Heart right ventricle (tissue), 16 donors: ENCODE results near the gene SEC14L2. TPM values are rescaled to one million over a fixed set of nuclear protein-coding genes. Genes with fewer than 3 reads are reported as not detected.

Experiments used
- ATAC-seq, 8 donors: fragments of 200-7000 bp; cut with Tn5 transposase; one replicate each; pipeline ENCODE4 v1.9.1; 2020; ENCODE audit warnings: mild to moderate bottlenecking in 8 of 8, moderate library complexity in 8 of 8, moderate number of reproducible peaks in 1 of 8
- DNase-seq, 2 donors: peaks; one replicate each; pipeline ENCODE4 v3.0.0-alpha.2; 2020
- H3K27ac ChIP-seq, 10 donors: fragments of 200-600 bp; sonication (generic) in 2 of 10; one replicate each; pipeline versions ENCODE4 v1.5.0 to v1.8.0; 2020 to 2022; ENCODE audit warnings: mild to moderate bottlenecking in 3 of 10
- H3K27me3 ChIP-seq, 7 donors: fragments of 200-600 bp; one replicate each; pipeline ENCODE4 v1.8.0; 2021 to 2022; ENCODE audit warnings: mild to moderate bottlenecking in 2 of 7
- H3K36me3 ChIP-seq, 9 donors: fragments of 200-600 bp; sonication (generic) in 1 of 9; one replicate each; pipeline versions ENCODE4 v1.5.0 to v1.8.0; 2020 to 2022; ENCODE audit warnings: mild to moderate bottlenecking in 2 of 9
- H3K4me1 ChIP-seq, 9 donors: fragments of 200-600 bp; sonication (generic) in 1 of 9; one replicate each; pipeline versions ENCODE4 v1.5.0 to v1.8.0; 2020 to 2022; ENCODE audit warnings: mild to moderate bottlenecking in 4 of 9
- H3K4me3 ChIP-seq, 10 donors: fragments of 200-600 bp; sonication (generic) in 2 of 10; one replicate each; pipeline versions ENCODE4 v1.5.0 to v1.8.0; 2020 to 2022; ENCODE audit warnings: mild to moderate bottlenecking in 7 of 10, moderate library complexity in 2 of 10
- H3K9me3 ChIP-seq, 11 donors: fragments of 200-600 bp in 10 of 11; sonication (generic) in 2 of 11; one replicate each; pipeline versions ENCODE4 v1.5.0 to v1.8.0; 2013 to 2022; ENCODE audit warnings: mild to moderate bottlenecking in 2 of 11, control low read depth in 1 of 11, moderate library complexity in 1 of 11
- CTCF ChIP-seq, 9 donors: fragments of 200-600 bp; sonication (generic) in 2 of 9; IDR thresholded peaks; one replicate each; pipeline versions ENCODE4 v1.5.0 to v1.8.0; 2021 to 2022; ENCODE audit warnings: antibody characterized with exemption in 9 of 9, mild to moderate bottlenecking in 5 of 9, moderate library complexity in 1 of 9
- WGBS, 2 donors: extraction: QIAGEN DNeasy Blood & Tissue Kit; methylation state at CpG; one replicate each; pipeline ENCODE4 v1.1.7; 2013; ENCODE audit warnings: inconsistent platforms in 1 of 2; 5-methylcytosine and 5-hydroxymethylcytosine counted together
- intact Hi-C, 10 donors: fragments of 100-400 bp; cut with DNase I; formaldehyde crosslinking; loops; one replicate each; pipeline versions ENCODE4 v1.11.1 to v1.14.2; 2022
- polyA plus RNA-seq, 2 donors: library from polyadenylated mRNA; stranded (reverse); fragments of 200-250 nt; gene quantifications; one replicate each; pipeline ENCODE4 v1.2.3, GENCODE V29; 2013
- total RNA-seq, 10 donors: library from RNA; stranded (reverse); fragmentation: NEBNext Ultra II Directional in 3 of 10; extraction: Animal tissue kit (Norgen Biotek cat#: 25700) in 3 of 10; gene quantifications; one replicate each; pipeline versions ENCODE4 v1.2.1 to v1.2.4, GENCODE V29; 2021 to 2023
- donor health status: Arrhythmogenic right ventricular cardiomyopathy.
- donor health status: ischemic (EF 13 %, LVEDD 7.1; RV severe dilation, severe dysfunction).
- donor health status: healthy with polysubstance abuse.
- donor health status: DM: no; HTN: yes; CAD: no.
- donor health status: DM: no; HTN: no; CAD: no.
- donor health status: ischemic (EF 25% LVEDD 6.9; RV normal size, moderate dysfunction).
- donor health status: ischemic (EF 25% LVEDD 5.7; RV mildly dilated, moderate dysfunction).
- donor health status: healthy.
- donor health status: DM: yes; HTN: yes; CAD: no.
- donor health status: Ischemic cardiomyopathy.
- donor health status: ischemic (EF 35%, LVEDD 5.7; RV mildly dilated, moderate dysfunction).
- donor health status: nonischemic (EF 11% LVEDD 7.7; RV severe dilation, severe dysfunction).
- donor health status: DM: yes; HTN: yes; CAD: no.
- donor health status: PGD.
- donor health status: ischemic (EF 29% LVEDD 5.4; RV normal size, mild dysfunction).
- donor health status: nonischemic (EF 23%, LVEDD 6.1; RV moderate dilation, normal function).

The SEC14L2 gene
- total and polyA plus RNA-seq, 12 donors: 0.21 to 7.6 (median 0.87) TPM

GRCh38 chr22:30422481-30423300 is 25.9 kb downstream of the SEC14L2 start:
- no peak for TF ChIP-seq CTCF (IDR thresholded peaks at IDR 0.05)
- H3K36me3 ChIP-seq: peaks cover 0 to 46% (median 10%) of the 10 kb centered on the region in 9 donors
- 35 to 38% methylated on average over 18 of the region's 18 CpGs for WGBS, 2 donors
- peaks cover 7 to 67% (median 41%) of the 10 kb centered on the region in 9 donors for H3K4me1 ChIP-seq
- peak in 6 of 8 donors; percentile 4 to 61 (median 15) for ATAC-seq
- H3K27me3 ChIP-seq: no peaks in the 10 kb centered on the region
- peak overlapping the region; percentile 61 to 88 (median 74) for H3K4me3 ChIP-seq
- peaks cover 0 to 3% (median 0%) of the 10 kb centered on the region in 11 donors for H3K9me3 ChIP-seq
- peak; percentile 28 to 31 for DNase-seq
- peak overlapping the region; percentile 84 to 98 (median 96) for H3K27ac ChIP-seq
- intact Hi-C loops: no loop called here

GRCh38 chr22:30423301-30423958 is 26.6 kb downstream of the SEC14L2 start:
- peak; percentile 60 to 79 (median 74) for ATAC-seq
- peak overlapping the region; percentile 61 to 88 (median 74) for H3K4me3 ChIP-seq
- peak in 1 of 2 donors; percentile 77 for DNase-seq
- peaks cover 0 to 4% (median 0%) of the 10 kb centered on the region in 11 donors for H3K9me3 ChIP-seq
- WGBS, 2 donors: 0% methylated on average over 45 of the region's 45 CpGs
- intact Hi-C loops: no loop called here
- H3K27me3 ChIP-seq: no peaks in the 10 kb centered on the region
- peak in 3 of 9 donors; percentile 5 to 11 (median 6) for TF ChIP-seq CTCF (IDR thresholded peaks at IDR 0.05)
- H3K36me3 ChIP-seq: peaks cover 0 to 46% (median 7%) of the 10 kb centered on the region in 9 donors
- H3K4me1 ChIP-seq: peaks cover 7 to 67% (median 41%) of the 10 kb centered on the region in 9 donors
- H3K27ac ChIP-seq: peak overlapping the region; percentile 84 to 98 (median 96)

GRCh38 chr22:30423959-30424533 is 27.2 kb downstream of the SEC14L2 start:
- Histone ChIP-seq H3K36me3 (peaks cover 0 to 44% (median under 1%) of the 10 kb centered on the region in 9 donors), H3K27ac (peak overlapping the region; percentile 84 to 98 (median 96)), H3K27me3 (no peaks in the 10 kb centered on the region), H3K4me1 (peaks cover 7 to 67% (median 41%) of the 10 kb centered on the region in 9 donors), H3K9me3 (peaks cover 0 to 4% (median 0%) of the 10 kb centered on the region in 11 donors), H3K4me3 (peak overlapping the region; percentile 61 to 88 (median 74))
- DNase-seq (peak; percentile 97 to 99), ATAC-seq (peak; percentile 91 to 96 (median 95))
- TF ChIP-seq CTCF (IDR thresholded peaks at IDR 0.05): no peak
- 2% methylated on average over 31 of the region's 31 CpGs for WGBS, 2 donors
- intact Hi-C loops: no loop called here
